GM12878 (cell line): ENCODE measurements around the gene GFM1. TPM values are rescaled to one million over a fixed set of nuclear protein-coding genes. Genes with fewer than 3 reads are reported as not detected.

Experiments used
- ATAC-seq: fragments of 200-7000 bp; cut with Tn5 transposase; 3 replicates; pipeline ENCODE4 v1.9.1; 2020; ENCODE audit warnings: mild to moderate bottlenecking, moderate library complexity
- BruUV-seq: library from RNA; stranded (reverse); fragments of 400-500 nt; replicated peaks from 2 replicates; lab custom pipeline; 2021; lab: Mats Ljungman, UMichigan
- CTCF ChIA-PET: fragments of 300-600 bp; sonication (Branson Sonifier 250); formaldehyde crosslinking; extraction: SDS; loops from one replicate; lab custom pipeline; 2021; ENCODE audit warnings: inconsistent platforms; lab: Yijun Ruan, JAX
- POLR2A ChIA-PET: fragments of 350-600 bp; formaldehyde crosslinking; extraction: SDS; loops from one replicate; lab custom pipeline; 2021; ENCODE audit warnings: inconsistent platforms; lab: Charles Lee
- RAD21 ChIA-PET: fragments of 300-600 bp; sonication (Branson Sonifier 250); formaldehyde crosslinking; loops from one replicate; lab custom pipeline; 2023; ENCODE audit warnings: antibody characterized with exemption; ENCODE audit not compliant: unreplicated experiment; lab: Charles Lee
- SMC1A ChIA-PET: fragments of 300-600 bp; sonication (Branson Sonifier 250); formaldehyde crosslinking; loops from one replicate; lab custom pipeline; 2023; ENCODE audit not compliant: unreplicated experiment, uncharacterized antibody; lab: Charles Lee
- DNase-seq: peaks from one replicate; pipeline ENCODE4 v3.0.0-alpha.2; 2011; ENCODE audit warnings: low read depth, low spot score
- FAIRE-seq: peaks from 3 replicates; lab custom pipeline; 2011; peaks lifted over from hg19 to GRCh38; lab: Jason Lieb, UNC
- H2AFZ ChIP-seq: 2 replicates; pipeline ENCODE4 v1.6.0; 2011; ENCODE audit warnings: low read depth, low read length, control low read depth; ENCODE audit not compliant: control insufficient read depth
- H3K27ac ChIP-seq: 2 replicates; pipeline ENCODE4 v1.5.1; 2011; ENCODE audit warnings: control low read depth; ENCODE audit not compliant: control insufficient read depth, insufficient read depth
- H3K27me3 ChIP-seq, 2 experiments: replicated peaks in 1 of 2; 2 replicates each; pipeline versions ENCODE4 v1.6.0 to v1.6.1; 2011; ENCODE audit warnings: low read length in 1 of 2; ENCODE audit not compliant: control insufficient read depth in 2 of 2, insufficient read depth in 2 of 2
- H3K36me3 ChIP-seq, 2 experiments: 2 replicates each; pipeline ENCODE4 v1.5.1; 2011; ENCODE audit warnings: low read length in 1 of 2; ENCODE audit not compliant: control insufficient read depth in 2 of 2, insufficient read depth in 2 of 2
- H3K4me1 ChIP-seq: 2 replicates; pipeline ENCODE4 v1.6.1; 2011; ENCODE audit warnings: mild to moderate bottlenecking, low read length, moderate library complexity, mixed read lengths; ENCODE audit not compliant: control insufficient read depth, insufficient read depth
- H3K4me2 ChIP-seq: 2 replicates; pipeline ENCODE4 v1.6.0; 2011; ENCODE audit warnings: control low read depth; ENCODE audit not compliant: control insufficient read depth, insufficient read depth
- H3K4me3 ChIP-seq: fragments of 200-600 bp; sonication (generic); 2 replicates; pipeline ENCODE4 v1.5.1; 2016
- H3K79me2 ChIP-seq: 2 replicates; pipeline ENCODE4 v1.6.0; 2011; ENCODE audit warnings: low read length; ENCODE audit not compliant: control insufficient read depth, insufficient read depth
- H3K9ac ChIP-seq: 2 replicates; pipeline ENCODE4 v1.8.0; 2011; ENCODE audit warnings: low read length, control low read depth, mixed read lengths; ENCODE audit not compliant: control insufficient read depth, insufficient read depth
- H3K9me3 ChIP-seq: replicated peaks from 3 replicates; pipeline ENCODE4 v1.5.1; 2011; ENCODE audit warnings: mild to moderate bottlenecking, low read length; ENCODE audit not compliant: control insufficient read depth, insufficient read depth
- H4K20me1 ChIP-seq: 2 replicates; pipeline ENCODE4 v1.6.0; 2011; ENCODE audit not compliant: control insufficient read depth, insufficient read depth
- ASH2L ChIP-seq: fragments of 300-600, 200-600 bp; sonication (generic); IDR thresholded peaks from 2 replicates; pipeline ENCODE4 v1.6.1; 2017; ENCODE audit warnings: low read depth, mild to moderate bottlenecking, borderline replicate concordance
- PAX8 ChIP-seq: fragments of 450-650 bp; IDR thresholded peaks from 2 replicates; pipeline ENCODE4 v1.6.1; 2017; ENCODE audit warnings: mild to moderate bottlenecking, moderate library complexity
- RAD21 ChIP-seq: IDR thresholded peaks from 2 replicates; pipeline ENCODE4 v1.6.1; 2011; ENCODE audit warnings: mild to moderate bottlenecking, low read depth, low read length, moderate library complexity; ENCODE audit not compliant: insufficient read depth
- TCF12 ChIP-seq: IDR thresholded peaks from 2 replicates; pipeline ENCODE4 v1.6.1; 2011; ENCODE audit warnings: low read depth, mild to moderate bottlenecking, low read length
- ZBTB40 ChIP-seq: fragments of 450-650 bp; IDR thresholded peaks from 2 replicates; pipeline ENCODE4 v1.6.1; 2016; ENCODE audit warnings: mild to moderate bottlenecking, moderate library complexity, borderline replicate concordance
- WGBS: methylation state at CpG from one replicate; pipeline ENCODE4 v1.1.6; 2016; ENCODE audit warnings: low lambda C conversion rate; ENCODE audit not compliant: insufficient replicate concordance, insufficient coverage; ENCODE audit errors: missing lambda C conversion rate; 5-methylcytosine and 5-hydroxymethylcytosine counted together
- in situ Hi-C: fragments of 300-500 bp; cut with MboI; formaldehyde crosslinking; loops from 9 replicates; pipeline ENCODE4 v1.14.3; 2018; ENCODE audit warnings: mixed read lengths
- intact Hi-C: fragments of 100-400 bp; cut with micrococcal nuclease; formaldehyde crosslinking; loops from one replicate; pipeline ENCODE4 v1.14.2; 2022; ENCODE audit not compliant: unreplicated experiment
- polyA plus RNA-seq, 11 experiments: library from polyadenylated mRNA; depleted of rRNA in 4 of 11; unstranded in 6 of 11; stranded (reverse) in 5 of 11; fragments of >200 nt; fragmentation: Nextera tagmentation in 4 of 11; fragmentation: Illumina TruSeq in 1 of 11; extraction: Ambion mirVana in 4 of 11; extraction: Trizol in 1 of 11; gene quantifications; 1 replicate in 1 of 11; 2 replicates in 10 of 11; pipeline versions ENCODE4 v1.2.1 to v1.2.3, GENCODE V29; 2011 to 2016; ENCODE audit warnings: inconsistent platforms in 2 of 11, missing spikeins in 2 of 11, low read depth in 1 of 11
- total RNA-seq, 4 experiments: library from RNA; depleted of rRNA in 3 of 4; stranded (reverse); fragments of >200 nt in 3 of 4; fragmentation: Illumina TruSeq in 1 of 4; extraction: Trizol in 1 of 4; gene quantifications; 2 replicates each; pipeline versions ENCODE4 v1.2.1 to v1.2.3, GENCODE V29; 2013 to 2021

The GFM1 gene
- total and polyA plus RNA-seq, 10 of the 15 experiments (the other 5 are each of a cell fraction or from before 2014, with no cell fraction given): 36.9 to 87.2 (median 57.3) TPM

- no peak for TF ChIP-seq ZBTB40
- TF ChIP-seq PAX8: no peak
Observed at GRCh38 chr3:158723991-158724390, 79.7 kb downstream of the GFM1 start (continued).

- FAIRE-seq: no peak
- H3K36me3 ChIP-seq: no peaks in the 10 kb centered on the region; a peak in 1 of 4 replicates
- intact Hi-C loops (no loop called here), in situ Hi-C loops (no loop called here)
- WGBS: 58% methylated on average over 9 of the region's 9 CpGs
- no peak overlapping the region for H2AFZ ChIP-seq
- no peaks in the 10 kb centered on the region for H3K27me3 ChIP-seq
- no peaks in the 10 kb centered on the region for H3K79me2 ChIP-seq
- no peaks in the 10 kb centered on the region for H3K9me3 ChIP-seq
- no peak for TF ChIP-seq RAD21
- no peak for TF ChIP-seq TCF12
- no peak for TF ChIP-seq ASH2L
- no peak for DNase-seq
- ChIA-PET RAD21 (interaction anchor here (4.5 kb wide), 1 partner anchor 65 kb away, joined by 78 read pairs; no protein-coding TSS in a partner anchor), CTCF (interaction anchor here (0.6 to 6.2 kb wide), 8 partner anchors 12 to 77 kb away, joined by 3 to 159 read pairs (median 13); partner anchors contain the start of gene MFSD1), POLR2A (no interaction called here), SMC1A (interaction anchor here (5.1 kb wide), 1 partner anchor 65 kb away, joined by 59 read pairs; no protein-coding TSS in a partner anchor)
- no peak overlapping the region for H3K27ac ChIP-seq
- no TSS peak for BruUV-seq
- no peak overlapping the region for H3K4me2 ChIP-seq
- H3K9ac ChIP-seq: no peak overlapping the region
- no peaks in the 10 kb centered on the region for H4K20me1 ChIP-seq
- no peak overlapping the region for H3K4me3 ChIP-seq
- H3K4me1 ChIP-seq: no peaks in the 10 kb centered on the region
- ATAC-seq: no peak
Observed at GRCh38 chr3:158725348-158726011, 81.2 kb downstream of the GFM1 start.
